ENCODE results near the gene ELP5. TPM values are rescaled to one million over a fixed set of nuclear protein-coding genes. Genes with fewer than 3 reads are reported as not detected.

ELP5 gene
- total RNA-seq, 1 donor from 2014 or later: 35.0 TPM

- H3K4me1 ChIP-seq: peaks cover 45% of the 10 kb centered on the region
- H3K27me3 ChIP-seq: no peaks in the 10 kb centered on the region
- DNase-seq (peak; percentile 100), ATAC-seq (peak; percentile 93)
- peak overlapping the region; percentile 66 for H3K4me3 ChIP-seq
- H3K36me3 ChIP-seq: no peaks in the 10 kb centered on the region
- peak; percentile 52 for TF ChIP-seq CTCF (IDR thresholded peaks at IDR 0.05)
- peak overlapping the region; percentile 73 for H3K27ac ChIP-seq
- intact Hi-C loops (cut with DNase I): no loop called here
- no peaks in the 10 kb centered on the region for H3K9me3 ChIP-seq
Observed at GRCh38 chr17:7214300-7215135, 37.5 kb upstream of the ELP5 start.

GRCh38 chr17:7215136-7215638, 36.8 kb upstream of the ELP5 start:
- Histone ChIP-seq H3K27ac (peak overlapping the region; percentile 73), H3K36me3 (no peaks in the 10 kb centered on the region), H3K4me1 (peaks cover 45% of the 10 kb centered on the region), H3K4me3 (peak overlapping the region; percentile 66), H3K27me3 (no peaks in the 10 kb centered on the region), H3K9me3 (no peaks in the 10 kb centered on the region)
- no peak for TF ChIP-seq CTCF (IDR thresholded peaks at IDR 0.05)
- ATAC-seq (no peak), DNase-seq (no peak)
- intact Hi-C loops (cut with DNase I): no loop called here

- Histone ChIP-seq H3K9me3 (no peaks in the 10 kb centered on the region), H3K4me3 (peak overlapping the region; percentile 51), H3K36me3 (no peaks in the 10 kb centered on the region), H3K27ac (peak overlapping the region; percentile 30), H3K4me1 (peaks cover 51% of the 10 kb centered on the region), H3K27me3 (no peaks in the 10 kb centered on the region)
- DNase-seq (no peak), ATAC-seq (no peak)
- intact Hi-C loops (cut with DNase I): no loop called here
- no peak for TF ChIP-seq CTCF (IDR thresholded peaks at IDR 0.05)
Observed at GRCh38 chr17:7215652-7216180, 36.3 kb upstream of the ELP5 start.

GRCh38 chr17:7216242-7217112, 35.5 kb upstream of the ELP5 start:
- Histone ChIP-seq H3K4me3 (peak overlapping the region; percentile 51), H3K27ac (peak overlapping the region; percentile 60), H3K9me3 (no peaks in the 10 kb centered on the region), H3K27me3 (no peaks in the 10 kb centered on the region), H3K4me1 (peaks cover 58% of the 10 kb centered on the region), H3K36me3 (peaks cover 2% of the 10 kb centered on the region)
- no peak for DNase-seq
- ATAC-seq: no peak
- no peak for TF ChIP-seq CTCF (IDR thresholded peaks at IDR 0.05)
- intact Hi-C loops (cut with DNase I): no loop called here

GRCh38 chr17:7217113-7217987, 34.7 kb upstream of the ELP5 start:
- Histone ChIP-seq H3K9me3 (no peaks in the 10 kb centered on the region), H3K4me3 (peak overlapping the region; percentile 51), H3K27me3 (no peaks in the 10 kb centered on the region), H3K4me1 (peaks cover 59% of the 10 kb centered on the region), H3K36me3 (peaks cover 11% of the 10 kb centered on the region), H3K27ac (peak overlapping the region; percentile 74)
- peak; percentile 69 for DNase-seq
- TF ChIP-seq CTCF (IDR thresholded peaks at IDR 0.05): no peak
- ATAC-seq: no peak
- intact Hi-C loops (cut with DNase I): no loop called here

All from upper lobe of right lung (tissue), 1 donor.